ENCODE results near the gene ELOVL1. TPM values are rescaled to one million over a fixed set of nuclear protein-coding genes. Genes with fewer than 3 reads are reported as not detected.

ELOVL1 gene
- total RNA-seq, 1 experiment from 2014 or later, result 53.7 TPM

- H3K36me3 ChIP-seq (ENCODE audit: insufficient read depth, low read length, poor library complexity, severe bottlenecking), result peaks cover 56% of the 10 kb centered on the region
- TF ChIP-seq CTCF (conservative IDR thresholded peaks at IDR 0.05; ENCODE audit: low read depth, low read length), result no peak
- H3K27me3 ChIP-seq (replicated peaks; ENCODE audit: insufficient read depth, low read depth, low read length, poor library complexity), result no peaks in the 10 kb centered on the region
- peaks cover 20% of the 10 kb centered on the region for H3K4me1 ChIP-seq (ENCODE audit: insufficient read depth, low read length, poor library complexity, severe bottlenecking)
- no peak overlapping the region for H3K27ac ChIP-seq (ENCODE audit: low read depth, low read length, poor library complexity, severe bottlenecking)
- ChIA-PET POLR2A (ENCODE audit: low non-redundant PET) (no interaction called here), CTCF (no interaction called here)
- no peak overlapping the region for H3K4me3 ChIP-seq (ENCODE audit: low read depth, low read length, poor library complexity, severe bottlenecking)
- intact Hi-C loops (cut with micrococcal nuclease; ENCODE audit: unreplicated experiment), result no loop called here
- TSS peak; percentile 34 for BruUV-seq (replicated peaks)
- no peaks in the 10 kb centered on the region for H3K9me3 ChIP-seq (ENCODE audit: low read depth, low read length, poor library complexity, severe bottlenecking)
- DNase-seq (ENCODE audit: low spot score), result no peak
These were observed 4.4 kb downstream of the ELOVL1 start for GRCh38 chr1:43363283-43363934.

- peak overlapping the region; percentile 78 for H3K4me3 ChIP-seq (ENCODE audit: low read depth, low read length, poor library complexity, severe bottlenecking)
These were observed 7.2 kb downstream of the ELOVL1 start for GRCh38 chr1:43360616-43361015.

GRCh38 chr1:43359696-43360095, 8.1 kb downstream of the ELOVL1 start:
- DNase-seq (ENCODE audit: low spot score), result no peak
- H3K27ac ChIP-seq (ENCODE audit: low read depth, low read length, poor library complexity, severe bottlenecking), result peak overlapping the region; percentile 78
- no TSS peak for BruUV-seq (replicated peaks)
- TF ChIP-seq EZH2 (IDR thresholded peaks at IDR 0.05; ENCODE audit: borderline replicate concordance, low read depth, low read length, poor library complexity, severe bottlenecking), result no peak
- TF ChIP-seq CTCF (conservative IDR thresholded peaks at IDR 0.05; ENCODE audit: low read depth, low read length), result no peak
- H3K9me3 ChIP-seq (ENCODE audit: low read depth, low read length, poor library complexity, severe bottlenecking), result no peaks in the 10 kb centered on the region
- H3K4me3 ChIP-seq (ENCODE audit: low read depth, low read length, poor library complexity, severe bottlenecking), result peak overlapping the region; percentile 78
- H3K4me1 ChIP-seq (ENCODE audit: insufficient read depth, low read length, poor library complexity, severe bottlenecking), result peaks cover 20% of the 10 kb centered on the region
- CTCF ChIA-PET, result no interaction called here
- POLR2A ChIA-PET (ENCODE audit: low non-redundant PET), result no interaction called here
- peaks cover 52% of the 10 kb centered on the region for H3K36me3 ChIP-seq (ENCODE audit: insufficient read depth, low read length, poor library complexity, severe bottlenecking)
- H3K27me3 ChIP-seq (replicated peaks; ENCODE audit: insufficient read depth, low read depth, low read length, poor library complexity), result no peaks in the 10 kb centered on the region
- intact Hi-C loops (cut with micrococcal nuclease; ENCODE audit: unreplicated experiment), result loop anchor here (10.0 kb wide), 1 partner anchor 115 kb away; no protein-coding TSS in a partner anchor

More at GRCh38 chr1:43360616-43361015, 7.2 kb downstream of the ELOVL1 start:
- H3K9me3 ChIP-seq (ENCODE audit: low read depth, low read length, poor library complexity, severe bottlenecking), result no peaks in the 10 kb centered on the region
- no peak for DNase-seq (ENCODE audit: low spot score)
- peak overlapping the region; percentile 32 for H3K27ac ChIP-seq (ENCODE audit: low read depth, low read length, poor library complexity, severe bottlenecking)
- no peak for TF ChIP-seq CTCF (conservative IDR thresholded peaks at IDR 0.05; ENCODE audit: low read depth, low read length)
- TF ChIP-seq EZH2 (IDR thresholded peaks at IDR 0.05; ENCODE audit: borderline replicate concordance, low read depth, low read length, poor library complexity, severe bottlenecking), result no peak
- intact Hi-C loops (cut with micrococcal nuclease; ENCODE audit: unreplicated experiment), result no loop called here
- peaks cover 20% of the 10 kb centered on the region for H3K4me1 ChIP-seq (ENCODE audit: insufficient read depth, low read length, poor library complexity, severe bottlenecking)
- BruUV-seq (replicated peaks), result no TSS peak
- H3K36me3 ChIP-seq (ENCODE audit: insufficient read depth, low read length, poor library complexity, severe bottlenecking), result peaks cover 56% of the 10 kb centered on the region
- ChIA-PET CTCF (no interaction called here), POLR2A (ENCODE audit: low non-redundant PET) (no interaction called here)
- no peaks in the 10 kb centered on the region for H3K27me3 ChIP-seq (replicated peaks; ENCODE audit: insufficient read depth, low read depth, low read length, poor library complexity)

All from A673 (cell line).